ENCODE results near the gene BHMT2. TPM values are rescaled to one million over a fixed set of nuclear protein-coding genes. Genes with fewer than 3 reads are reported as not detected.

The BHMT2 gene
- total RNA-seq, 1 donor from 2014 or later = not detected

GRCh38 chr5:79111387-79111959 is 41.9 kb downstream of the BHMT2 start, which contains the start of gene BHMT:
BHMT (plus strand) TSS chr5:79111809; CDS start chr5:79111886, 77 bp downstream.
- Mint-ChIP-seq H3K4me3 (no peak within 1 kb of the TSS), H3K36me3 (ENCODE audit: low read depth) (no peaks in the 10 kb centered on the region), H3K27me3 (peaks cover 56% of the 10 kb centered on the region), H3K9me3 (no peaks in the 10 kb centered on the region), H3K4me1 (no peaks in the 10 kb centered on the region), H3K27ac (no peak within 1 kb of the TSS)
- TF ChIP-seq CTCF (IDR thresholded peaks at IDR 0.05) = no peak
- POLR2A ChIA-PET = no interaction called here
- ATAC-seq (ENCODE audit: low read depth) = no peak
- no peak for DNase-seq
- CTCF ChIA-PET = no interaction called here
- intact Hi-C loops (cut with micrococcal nuclease) = loop anchor here (5.0 kb wide), 1 partner anchor 574 kb away; no protein-coding TSS in a partner anchor

- intact Hi-C loops (cut with micrococcal nuclease) = loop anchor here (5.0 kb wide), 1 partner anchor 575 kb away; no protein-coding TSS in a partner anchor
- CTCF ChIA-PET = no interaction called here
- Mint-ChIP-seq H3K36me3 (ENCODE audit: low read depth) (no peaks in the 10 kb centered on the region), H3K9me3 (no peaks in the 10 kb centered on the region), H3K4me3 (no peak overlapping the region), H3K27me3 (peaks cover 50% of the 10 kb centered on the region), H3K27ac (no peak overlapping the region), H3K4me1 (no peaks in the 10 kb centered on the region)
- DNase-seq (no peak), ATAC-seq (ENCODE audit: low read depth) (no peak)
- TF ChIP-seq CTCF (IDR thresholded peaks at IDR 0.05) = no peak
- POLR2A ChIA-PET = no interaction called here
These were observed 42.6 kb downstream of the BHMT2 start for GRCh38 chr5:79111960-79112702.

GRCh38 chr5:79112703-79113058 is 43.1 kb downstream of the BHMT2 start:
- Mint-ChIP-seq H3K27me3 (peaks cover 45% of the 10 kb centered on the region), H3K4me3 (no peak overlapping the region), H3K36me3 (ENCODE audit: low read depth) (no peaks in the 10 kb centered on the region), H3K4me1 (no peaks in the 10 kb centered on the region), H3K9me3 (no peaks in the 10 kb centered on the region), H3K27ac (no peak overlapping the region)
- DNase-seq = no peak
- no peak for TF ChIP-seq CTCF (IDR thresholded peaks at IDR 0.05)
- ATAC-seq (ENCODE audit: low read depth) = no peak
- ChIA-PET POLR2A (no interaction called here), CTCF (no interaction called here)
- intact Hi-C loops (cut with micrococcal nuclease) = loop anchor here (5.0 kb wide), 1 partner anchor 575 kb away; no protein-coding TSS in a partner anchor

- H3K36me3 Mint-ChIP-seq (ENCODE audit: low read depth) = no peaks in the 10 kb centered on the region
- no peaks in the 10 kb centered on the region for H3K4me1 Mint-ChIP-seq
- ChIA-PET POLR2A (no interaction called here), CTCF (interaction anchor here (1.1 kb wide), 1 partner anchor 13 kb away, joined by 3 read pairs; no protein-coding TSS in a partner anchor)
- peaks cover 8% of the 10 kb centered on the region for H3K27me3 Mint-ChIP-seq
- H3K9me3 Mint-ChIP-seq = no peaks in the 10 kb centered on the region
- no peak for ATAC-seq (ENCODE audit: low read depth)
- no peak overlapping the region for H3K27ac Mint-ChIP-seq
- H3K4me3 Mint-ChIP-seq = no peak overlapping the region
- TF ChIP-seq CTCF (IDR thresholded peaks at IDR 0.05) = no peak
- intact Hi-C loops (cut with micrococcal nuclease) = no loop called here
- DNase-seq = no peak
These were observed 49.9 kb downstream of the BHMT2 start for GRCh38 chr5:79119486-79119885.

GRCh38 chr5:79120221-79120620 is 50.7 kb downstream of the BHMT2 start:
- CTCF ChIA-PET = no interaction called here
- POLR2A ChIA-PET = no interaction called here
- H3K4me3 Mint-ChIP-seq = no peak overlapping the region
- no peak for TF ChIP-seq CTCF (IDR thresholded peaks at IDR 0.05)
- H3K36me3 Mint-ChIP-seq (ENCODE audit: low read depth) = no peaks in the 10 kb centered on the region
- intact Hi-C loops (cut with micrococcal nuclease) = no loop called here
- peaks cover 5% of the 10 kb centered on the region for H3K27me3 Mint-ChIP-seq
- no peak for DNase-seq
- no peaks in the 10 kb centered on the region for H3K9me3 Mint-ChIP-seq
- ATAC-seq (ENCODE audit: low read depth) = no peak
- H3K4me1 Mint-ChIP-seq = no peaks in the 10 kb centered on the region
- no peak overlapping the region for H3K27ac Mint-ChIP-seq

All from activated B cell treated with CpG ODN at 0.5 μM for 24 hours (primary cell).